GM12878 (cell line): ENCODE results near the gene HELZ. TPM values are rescaled to one million over a fixed set of nuclear protein-coding genes. Genes with fewer than 3 reads are reported as not detected.

ENCODE experiments used
- ATAC-seq: fragments of 200-7000 bp; cut with Tn5 transposase; 3 replicates; pipeline ENCODE4 v1.9.1; 2020; ENCODE audit warnings: mild to moderate bottlenecking, moderate library complexity
- BruUV-seq: library from RNA; stranded (reverse); fragments of 400-500 nt; replicated peaks from 2 replicates; lab custom pipeline; 2021; lab: Mats Ljungman, UMichigan
- CTCF ChIA-PET: fragments of 300-600 bp; sonication (Branson Sonifier 250); formaldehyde crosslinking; extraction: SDS; loops from one replicate; lab custom pipeline; 2021; ENCODE audit warnings: inconsistent platforms; lab: Yijun Ruan, JAX
- POLR2A ChIA-PET: fragments of 350-600 bp; formaldehyde crosslinking; extraction: SDS; loops from one replicate; lab custom pipeline; 2021; ENCODE audit warnings: inconsistent platforms; lab: Charles Lee
- RAD21 ChIA-PET: fragments of 300-600 bp; sonication (Branson Sonifier 250); formaldehyde crosslinking; loops from one replicate; lab custom pipeline; 2023; ENCODE audit warnings: antibody characterized with exemption; ENCODE audit not compliant: unreplicated experiment; lab: Charles Lee
- SMC1A ChIA-PET: fragments of 300-600 bp; sonication (Branson Sonifier 250); formaldehyde crosslinking; loops from one replicate; lab custom pipeline; 2023; ENCODE audit not compliant: unreplicated experiment, uncharacterized antibody; lab: Charles Lee
- DNase-seq: peaks from one replicate; pipeline ENCODE4 v3.0.0-alpha.2; 2011; ENCODE audit warnings: low read depth, low spot score
- FAIRE-seq: peaks from 3 replicates; lab custom pipeline; 2011; peaks lifted over from hg19 to GRCh38; lab: Jason Lieb, UNC
- H2AFZ ChIP-seq: 2 replicates; pipeline ENCODE4 v1.6.0; 2011; ENCODE audit warnings: low read depth, low read length, control low read depth; ENCODE audit not compliant: control insufficient read depth
- H3K27ac ChIP-seq: 2 replicates; pipeline ENCODE4 v1.5.1; 2011; ENCODE audit warnings: control low read depth; ENCODE audit not compliant: control insufficient read depth, insufficient read depth
- H3K27me3 ChIP-seq, 2 experiments: replicated peaks in 1 of 2; 2 replicates each; pipeline versions ENCODE4 v1.6.0 to v1.6.1; 2011; ENCODE audit warnings: low read length in 1 of 2; ENCODE audit not compliant: control insufficient read depth in 2 of 2, insufficient read depth in 2 of 2
- H3K36me3 ChIP-seq, 2 experiments: 2 replicates each; pipeline ENCODE4 v1.5.1; 2011; ENCODE audit warnings: low read length in 1 of 2; ENCODE audit not compliant: control insufficient read depth in 2 of 2, insufficient read depth in 2 of 2
- H3K4me1 ChIP-seq: 2 replicates; pipeline ENCODE4 v1.6.1; 2011; ENCODE audit warnings: mild to moderate bottlenecking, low read length, moderate library complexity, mixed read lengths; ENCODE audit not compliant: control insufficient read depth, insufficient read depth
- H3K4me2 ChIP-seq: 2 replicates; pipeline ENCODE4 v1.6.0; 2011; ENCODE audit warnings: control low read depth; ENCODE audit not compliant: control insufficient read depth, insufficient read depth
- H3K4me3 ChIP-seq: fragments of 200-600 bp; sonication (generic); 2 replicates; pipeline ENCODE4 v1.5.1; 2016
- H3K79me2 ChIP-seq: 2 replicates; pipeline ENCODE4 v1.6.0; 2011; ENCODE audit warnings: low read length; ENCODE audit not compliant: control insufficient read depth, insufficient read depth
- H3K9ac ChIP-seq: 2 replicates; pipeline ENCODE4 v1.8.0; 2011; ENCODE audit warnings: low read length, control low read depth, mixed read lengths; ENCODE audit not compliant: control insufficient read depth, insufficient read depth
- H3K9me3 ChIP-seq: replicated peaks from 3 replicates; pipeline ENCODE4 v1.5.1; 2011; ENCODE audit warnings: mild to moderate bottlenecking, low read length; ENCODE audit not compliant: control insufficient read depth, insufficient read depth
- H4K20me1 ChIP-seq: 2 replicates; pipeline ENCODE4 v1.6.0; 2011; ENCODE audit not compliant: control insufficient read depth, insufficient read depth
- BCL3 ChIP-seq: IDR thresholded peaks from 2 replicates; pipeline ENCODE4 v1.6.1; 2011; ENCODE audit warnings: borderline replicate concordance, low read depth, mild to moderate bottlenecking, moderate library complexity, low read length; ENCODE audit not compliant: insufficient read depth, poor library complexity, severe bottlenecking
- CBX5 ChIP-seq: sonication (generic); IDR thresholded peaks from 2 replicates; pipeline ENCODE4 v1.6.1; 2016; ENCODE audit warnings: low read depth, moderate library complexity, mild to moderate bottlenecking, inconsistent platforms
- NFYB ChIP-seq: IDR thresholded peaks from 2 replicates; pipeline ENCODE4 v1.6.1; 2011; ENCODE audit warnings: low read depth, mild to moderate bottlenecking, low read length, improper control_type of control experiment, moderate library complexity; ENCODE audit not compliant: insufficient read depth
- STAT1 ChIP-seq: fragments of 450-650 bp; conservative IDR thresholded peaks from 2 replicates; pipeline ENCODE4 v1.6.1; 2014; ENCODE audit warnings: antibody characterized with exemption, mild to moderate bottlenecking
- WGBS: methylation state at CpG from one replicate; pipeline ENCODE4 v1.1.6; 2016; ENCODE audit warnings: low lambda C conversion rate; ENCODE audit not compliant: insufficient replicate concordance, insufficient coverage; ENCODE audit errors: missing lambda C conversion rate; 5-methylcytosine and 5-hydroxymethylcytosine counted together
- in situ Hi-C: fragments of 300-500 bp; cut with MboI; formaldehyde crosslinking; loops from 9 replicates; pipeline ENCODE4 v1.14.3; 2018; ENCODE audit warnings: mixed read lengths
- intact Hi-C: fragments of 100-400 bp; cut with micrococcal nuclease; formaldehyde crosslinking; loops from one replicate; pipeline ENCODE4 v1.14.2; 2022; ENCODE audit not compliant: unreplicated experiment
- polyA plus RNA-seq, 11 experiments: library from polyadenylated mRNA; depleted of rRNA in 4 of 11; unstranded in 6 of 11; stranded (reverse) in 5 of 11; fragments of >200 nt; fragmentation: Nextera tagmentation in 4 of 11; fragmentation: Illumina TruSeq in 1 of 11; extraction: Ambion mirVana in 4 of 11; extraction: Trizol in 1 of 11; gene quantifications; 1 replicate in 1 of 11; 2 replicates in 10 of 11; pipeline versions ENCODE4 v1.2.1 to v1.2.3, GENCODE V29; 2011 to 2016; ENCODE audit warnings: inconsistent platforms in 2 of 11, missing spikeins in 2 of 11, low read depth in 1 of 11
- total RNA-seq, 4 experiments: library from RNA; depleted of rRNA in 3 of 4; stranded (reverse); fragments of >200 nt in 3 of 4; fragmentation: Illumina TruSeq in 1 of 4; extraction: Trizol in 1 of 4; gene quantifications; 2 replicates each; pipeline versions ENCODE4 v1.2.1 to v1.2.3, GENCODE V29; 2013 to 2021

Gene HELZ
- total and polyA plus RNA-seq, 10 of the 15 experiments (the other 5 are each of a cell fraction or from before 2014, with no cell fraction given), result 1.5 to 36.8 (median 19.1) TPM

- no peak for TF ChIP-seq STAT1
- no peak for TF ChIP-seq BCL3
- TF ChIP-seq CBX5, result no peak
- TF ChIP-seq NFYB, result no peak
- H2AFZ ChIP-seq, result no peak overlapping the region
- BruUV-seq, result no TSS peak
- DNase-seq, result no peak
- peaks cover 8 to 16% of the 10 kb centered on the region in 2 experiments for H3K36me3 ChIP-seq
- 100% methylated on average over 4 of the region's 4 CpGs for WGBS
- H4K20me1 ChIP-seq, result peaks cover 5% of the 10 kb centered on the region; the same call in 1 of the 2 replicates
- no peak for FAIRE-seq
- ChIA-PET RAD21 (no interaction called here), CTCF (no interaction called here), POLR2A (no interaction called here), SMC1A (interaction anchor here (1.5 kb wide), 1 partner anchor 8 kb away, joined by 3 read pairs; no protein-coding TSS in a partner anchor)
- no peak overlapping the region for H3K4me3 ChIP-seq
- in situ Hi-C loops (no loop called here), intact Hi-C loops (no loop called here)
- no peak overlapping the region for H3K9ac ChIP-seq
- no peak overlapping the region for H3K4me2 ChIP-seq
- no peak for ATAC-seq
- no peaks in the 10 kb centered on the region for H3K9me3 ChIP-seq
- no peak overlapping the region for H3K27ac ChIP-seq
- no peaks in the 10 kb centered on the region for H3K27me3 ChIP-seq
- no peaks in the 10 kb centered on the region; the same call in 1 of the 2 replicates for H3K79me2 ChIP-seq
- H3K4me1 ChIP-seq, result no peaks in the 10 kb centered on the region
Observed at GRCh38 chr17:67217446-67217845, 27.6 kb downstream of the HELZ start.
